Uterus (tissue), 4 donors: ENCODE results near the gene HES7. TPM values are rescaled to one million over a fixed set of nuclear protein-coding genes. Genes with fewer than 3 reads are reported as not detected.

Experiments
- DNase-seq, 2 donors: peaks; one replicate each; pipeline ENCODE4 v3.0.0-alpha.2; 2019 to 2020
- H3K27ac ChIP-seq, 2 donors: fragments of 200-600 bp; sonication (generic); 1 replicate in 1 of 2; 2 replicates in 1 of 2; pipeline ENCODE4 v1.5.1; 2016 to 2018
- H3K27me3 ChIP-seq, 2 donors: fragments of 200-600 bp; sonication (generic); one replicate each; pipeline ENCODE4 v1.5.1; 2018 to 2019; ENCODE audit warnings: control low read depth in 1 of 2
- H3K36me3 ChIP-seq, 2 donors: fragments of 200-600 bp; sonication (generic); one replicate each; pipeline ENCODE4 v1.5.1; 2019; ENCODE audit warnings: control low read depth in 1 of 2
- H3K4me1 ChIP-seq, 2 donors: fragments of 200-600 bp; sonication (generic); one replicate each; pipeline ENCODE4 v1.5.1; 2018 to 2019; ENCODE audit warnings: control low read depth in 1 of 2
- H3K4me3 ChIP-seq, 2 donors: fragments of 200-600 bp; sonication (generic); 1 replicate in 1 of 2; 2 replicates in 1 of 2; pipeline ENCODE4 v1.5.1; 2018 to 2019; ENCODE audit warnings: mild to moderate bottlenecking in 1 of 2
- H3K9me3 ChIP-seq, 2 donors: fragments of 200-600 bp; sonication (generic); one replicate each; pipeline ENCODE4 v1.5.1; 2019; ENCODE audit warnings: control low read depth in 1 of 2
- CTCF ChIP-seq, 4 experiments: fragments of 200-600 bp in 2 of 4; fragments of 450-650 bp in 2 of 4; sonication (generic) in 2 of 4; IDR thresholded peaks; one replicate each; pipeline ENCODE4 v1.5.1; 2016 to 2019; ENCODE audit warnings: antibody characterized with exemption in 4 of 4, mild to moderate bottlenecking in 2 of 4, moderate library complexity in 1 of 4
- POLR2A ChIP-seq, 2 donors: fragments of 450-650 bp; IDR thresholded peaks; one replicate each; pipeline ENCODE4 v1.6.1; 2016; ENCODE audit warnings: antibody characterized with exemption in 2 of 2, mild to moderate bottlenecking in 1 of 2, moderate library complexity in 1 of 2
- intact Hi-C: fragments of 100-400 bp; cut with DNase I; formaldehyde crosslinking; loops from one replicate; pipeline ENCODE4 v1.15.1; 2023; ENCODE audit warnings: low total_unique reads
- total RNA-seq, 4 donors: library from RNA; depleted of rRNA in 3 of 4; stranded (reverse); fragments of >200 nt in 3 of 4; gene quantifications; one replicate each; pipeline versions ENCODE4 v1.1.0 to v1.2.4, GENCODE V29; 2014 to 2023
- donor health status: DM: yes; HTN: yes; CAD: no.

Gene HES7
- total RNA-seq, 4 donors from 2014 or later = 0.61 TPM; not detected in 3

DNA sequence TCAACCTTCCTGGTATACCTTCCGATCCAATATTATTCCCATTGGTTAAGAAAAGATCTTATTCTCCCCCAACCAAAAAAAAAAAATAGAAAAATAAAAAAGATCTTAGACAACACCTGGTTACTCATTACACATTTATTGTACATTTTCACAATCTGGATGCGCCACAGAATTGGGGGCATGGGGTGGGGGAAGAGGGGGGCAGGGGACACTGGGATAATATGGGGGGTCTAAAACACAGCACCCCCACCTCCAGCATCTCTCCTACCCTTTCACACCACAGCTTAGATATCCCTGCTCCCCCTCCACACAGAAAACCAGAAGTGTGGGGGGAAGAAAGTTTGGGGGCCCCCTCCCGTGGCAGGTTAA is 35.1 kb upstream of the HES7 start:
- no peak for TF ChIP-seq POLR2A (IDR thresholded peaks at IDR 0.05)
- TF ChIP-seq CTCF (IDR thresholded peaks at IDR 0.05) = no peak
- Histone ChIP-seq H3K9me3 (no peaks in the 10 kb centered on the region), H3K36me3 (no peaks in the 10 kb centered on the region), H3K27me3 (no peaks in the 10 kb centered on the region), H3K4me1 (peaks cover 7 to 16% of the 10 kb centered on the region in 2 donors), H3K27ac (peak overlapping the region; percentile 99 to 100), H3K4me3 (no peak overlapping the region)
- DNase-seq = peak in 1 of 2 donors; percentile 19
- intact Hi-C loops = no loop called here

DNA sequence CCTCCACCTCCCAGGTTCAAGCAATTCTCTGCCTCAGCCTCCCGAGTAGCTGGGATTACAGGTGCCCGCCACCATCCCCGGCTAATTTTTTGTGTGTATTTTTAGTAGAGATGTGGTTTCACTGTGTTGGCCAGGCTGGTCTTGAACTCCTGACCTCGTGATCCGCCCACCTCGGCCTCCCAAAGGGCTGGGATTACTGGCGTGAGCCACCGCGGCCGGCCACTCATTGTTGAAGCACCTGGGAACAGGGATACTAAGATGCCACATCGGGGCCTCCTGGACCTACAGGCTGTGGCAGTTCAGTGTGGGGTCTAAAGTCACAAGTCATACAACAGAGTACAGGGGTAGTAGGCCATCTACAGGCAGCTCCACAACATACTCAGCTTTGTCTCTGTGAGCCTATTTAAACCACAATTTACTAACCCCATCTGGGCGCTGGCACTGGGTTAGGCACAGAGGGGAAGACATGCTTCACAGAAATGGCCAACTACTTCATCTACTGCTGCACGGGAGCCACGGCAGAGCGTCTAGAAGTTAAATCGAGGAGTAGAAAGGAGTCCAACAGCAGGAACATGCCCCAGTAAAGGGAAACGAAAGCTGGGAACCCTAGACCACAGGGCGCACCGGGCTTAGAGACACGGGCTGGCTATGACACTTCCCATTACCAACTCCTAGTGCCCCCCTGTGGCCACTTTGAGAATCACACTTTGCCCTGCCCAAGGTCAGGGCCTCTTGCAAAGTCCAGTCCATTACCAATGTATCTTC is 34.5 kb upstream of the HES7 start:
- H3K36me3 ChIP-seq = no peaks in the 10 kb centered on the region
- H3K4me3 ChIP-seq = no peak overlapping the region
- H3K27me3 ChIP-seq = no peaks in the 10 kb centered on the region
- peaks cover under 1 to 11% of the 10 kb centered on the region in 2 donors for H3K4me1 ChIP-seq
- TF ChIP-seq POLR2A (IDR thresholded peaks at IDR 0.05) = peak in 1 of 2 donors; percentile 43
- TF ChIP-seq CTCF (IDR thresholded peaks at IDR 0.05) = peak; percentile 88 to 92 (median 91)
- intact Hi-C loops = no loop called here
- peak overlapping the region; percentile 99 to 100 for H3K27ac ChIP-seq
- peak; percentile 91 to 95 for DNase-seq
- H3K9me3 ChIP-seq = no peaks in the 10 kb centered on the region

- Histone ChIP-seq H3K4me1 (peaks cover 3 to 15% of the 10 kb centered on the region in 2 donors), H3K9me3 (no peaks in the 10 kb centered on the region)
- intact Hi-C loops = no loop called here
Measured at GRCh38 chr17:8156246-8156992, 32.5 kb upstream of the HES7 start.

GRCh38 chr17:8155996-8156245 is 32.0 kb upstream of the HES7 start:
- Histone ChIP-seq H3K4me3 (peak overlapping the region; percentile 89 to 93), H3K36me3 (no peaks in the 10 kb centered on the region), H3K4me1 (peaks cover 3 to 10% of the 10 kb centered on the region in 2 donors), H3K9me3 (no peaks in the 10 kb centered on the region), H3K27ac (peak overlapping the region; percentile 100), H3K27me3 (no peaks in the 10 kb centered on the region)
- no peak for DNase-seq
- intact Hi-C loops = no loop called here
- TF ChIP-seq CTCF (IDR thresholded peaks at IDR 0.05) = no peak
- TF ChIP-seq POLR2A (IDR thresholded peaks at IDR 0.05) = no peak

More at GRCh38 chr17:8156246-8156992, 32.5 kb upstream of the HES7 start:
- Histone ChIP-seq H3K4me3 (peak overlapping the region; percentile 89 to 93), H3K36me3 (no peaks in the 10 kb centered on the region), H3K27ac (peak overlapping the region; percentile 100), H3K27me3 (no peaks in the 10 kb centered on the region)
- peak; percentile 100 for DNase-seq
- TF ChIP-seq CTCF (IDR thresholded peaks at IDR 0.05) (peak in 2 of 4 experiments; percentile 20 to 45), POLR2A (IDR thresholded peaks at IDR 0.05) (peak; percentile 99 to 100)
